ENCODE measurements around the gene P2RX4. TPM values are rescaled to one million over a fixed set of nuclear protein-coding genes. Genes with fewer than 3 reads are reported as not detected.
A peak's percentile ranks its signal among the peaks of the same experiment; 100 is the strongest.

P2RX4 gene
- total and polyA plus RNA-seq, 3 donors from 2014 or later = 20.2 to 50.0 (median 36.0) TPM

GRCh38 chr12:121248622-121249021 is 38.7 kb downstream of the P2RX4 start:
- WGBS, 2 donors = 90 to 91% methylated on average over 22 of the region's 22 CpGs
- TF ChIP-seq CTCF (IDR thresholded peaks at IDR 0.05) = no peak
- no peak for TF ChIP-seq POLR2A (IDR thresholded peaks at IDR 0.05)
- Histone ChIP-seq H3K4me1 (no peaks in the 10 kb centered on the region), H3K4me3 (no peak overlapping the region), H3K27ac (no peak overlapping the region), H3K27me3 (no peaks in the 10 kb centered on the region), H3K36me3 (ENCODE audit: low read depth, missing control alignments) (no peaks in the 10 kb centered on the region), H3K9me3 (no peaks in the 10 kb centered on the region)
- no peak for DNase-seq
- intact Hi-C loops (cut with DNase I; ENCODE audit: low total_unique reads) = no loop called here

DNA sequence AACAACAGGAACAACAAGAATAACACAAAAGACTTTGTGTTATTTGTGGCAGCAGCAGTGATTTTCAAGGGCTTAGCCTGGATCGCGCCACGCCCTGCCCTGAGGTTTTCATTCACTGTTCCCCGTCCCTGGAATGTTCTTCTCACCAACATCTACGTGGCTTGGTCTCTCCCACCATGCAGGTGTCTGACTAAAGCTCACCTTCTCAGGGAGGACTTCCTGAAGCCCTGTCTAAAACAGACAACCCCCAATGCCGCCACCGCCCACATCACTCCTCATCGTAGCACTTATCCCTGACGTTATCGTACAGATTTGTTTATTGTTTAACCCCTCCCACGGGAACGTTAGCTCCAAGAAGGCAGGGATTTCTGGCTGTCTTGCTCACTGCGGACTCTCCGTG is 40.4 kb downstream of the P2RX4 start:
- no peak for DNase-seq
- no peak overlapping the region for H3K4me3 ChIP-seq
- TF ChIP-seq POLR2A (IDR thresholded peaks at IDR 0.05) (no peak), CTCF (IDR thresholded peaks at IDR 0.05) (no peak)
- WGBS, 2 donors = 78% methylated on average over 14 of the region's 14 CpGs
- intact Hi-C loops (cut with DNase I; ENCODE audit: low total_unique reads) = no loop called here
- no peak overlapping the region for H3K27ac ChIP-seq
- H3K27me3 ChIP-seq = no peaks in the 10 kb centered on the region
- H3K9me3 ChIP-seq = no peaks in the 10 kb centered on the region
- no peaks in the 10 kb centered on the region for H3K36me3 ChIP-seq (ENCODE audit: low read depth, missing control alignments)
- no peaks in the 10 kb centered on the region for H3K4me1 ChIP-seq

GRCh38 chr12:121251838-121252237 is 41.9 kb downstream of the P2RX4 start:
- TF ChIP-seq CTCF (IDR thresholded peaks at IDR 0.05) (no peak), POLR2A (IDR thresholded peaks at IDR 0.05) (no peak)
- Histone ChIP-seq H3K4me3 (no peak overlapping the region), H3K36me3 (ENCODE audit: low read depth, missing control alignments) (no peaks in the 10 kb centered on the region), H3K27ac (no peak overlapping the region), H3K27me3 (no peaks in the 10 kb centered on the region), H3K4me1 (no peaks in the 10 kb centered on the region), H3K9me3 (no peaks in the 10 kb centered on the region)
- intact Hi-C loops (cut with DNase I; ENCODE audit: low total_unique reads) = no loop called here
- 51 to 97% methylated on average over 2 of the region's 2 CpGs for WGBS, 2 donors
- no peak for DNase-seq

DNA sequence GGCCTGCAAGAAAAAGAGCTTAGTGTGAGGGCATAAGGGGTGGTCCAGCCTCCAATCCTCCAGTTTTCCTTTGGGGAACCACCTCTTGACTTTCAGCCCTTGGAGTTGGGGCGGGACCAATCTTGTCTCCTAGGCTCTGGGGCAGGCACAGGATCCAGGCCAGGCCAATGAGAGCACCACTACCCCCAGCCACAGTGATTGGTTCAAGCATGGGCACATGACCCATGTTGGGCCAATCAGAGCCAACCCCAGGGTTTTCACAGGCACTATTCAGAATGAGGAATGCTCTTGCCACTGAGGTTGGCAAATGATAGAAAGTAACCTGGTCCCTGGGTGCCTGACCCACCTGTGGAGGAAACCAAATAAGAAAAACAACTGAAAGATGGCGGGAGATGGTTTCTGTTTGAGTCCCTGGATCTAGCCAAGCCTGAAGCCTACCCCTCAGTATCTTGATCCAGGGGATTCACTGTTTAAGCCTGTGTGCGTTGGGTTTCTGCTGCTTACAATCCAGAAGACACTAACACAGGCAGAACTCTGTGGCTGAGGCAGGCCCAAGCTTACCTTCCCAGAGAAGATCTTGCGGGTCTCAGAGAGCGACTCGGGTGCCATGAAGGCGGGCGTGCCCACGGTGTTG is 42.9 kb downstream of the P2RX4 start:
- no peaks in the 10 kb centered on the region for H3K36me3 ChIP-seq (ENCODE audit: low read depth, missing control alignments)
- no peak overlapping the region for H3K27ac ChIP-seq
- intact Hi-C loops (cut with DNase I; ENCODE audit: low total_unique reads) = no loop called here
- H3K4me1 ChIP-seq = no peaks in the 10 kb centered on the region
- peak; percentile 49 for DNase-seq
- H3K9me3 ChIP-seq = no peaks in the 10 kb centered on the region
- WGBS, 2 donors = 94 to 96% methylated on average over 8 to 9 of the region's 9 CpGs
- no peak overlapping the region for H3K4me3 ChIP-seq
- no peak for TF ChIP-seq CTCF (IDR thresholded peaks at IDR 0.05)
- TF ChIP-seq POLR2A (IDR thresholded peaks at IDR 0.05) = no peak
- no peaks in the 10 kb centered on the region for H3K27me3 ChIP-seq
